ENCODE measurements around the gene CARMIL1.

The CARMIL1 gene

GRCh38 chr6:25446830-25447569 lies 167.8 kb downstream of the CARMIL1 start:
- H3K9me3 ChIP-seq (ENCODE audit: insufficient read depth, low read depth, low read length): peaks cover 12% of the 10 kb centered on the region; the same call in 1 of the 2 replicates
- 0 out of 2 replicates have a peak, but pooled peaks cover 2% of the 10 kb centered on the region for H3F3A ChIP-seq (ENCODE audit: low read depth)
- peaks cover 55% of the 10 kb centered on the region for H3K4me1 ChIP-seq (ENCODE audit: insufficient read depth, low read length, poor library complexity, severe bottlenecking)
- H3K9me2 ChIP-seq (replicated peaks; ENCODE audit: low read depth, low read length): no peaks in the 10 kb centered on the region
- no peak overlapping the region for H3K4me3 ChIP-seq (ENCODE audit: low read length, poor library complexity, severe bottlenecking)
- H3K9ac ChIP-seq (ENCODE audit: low read depth, low read length, poor library complexity, severe bottlenecking): no peak overlapping the region
- H3K27me3 ChIP-seq (ENCODE audit: insufficient read depth, low read length, poor library complexity, severe bottlenecking): no peaks in the 10 kb centered on the region
- H2AFZ ChIP-seq (ENCODE audit: low read length): no peak overlapping the region
- TF ChIP-seq EZH2phosphoT487 (IDR thresholded peaks at IDR 0.05; ENCODE audit: borderline replicate concordance): no peak
- TF ChIP-seq CTCF (conservative IDR thresholded peaks at IDR 0.05; ENCODE audit: low read length): no peak
- no peaks in the 10 kb centered on the region for H4K20me1 ChIP-seq (ENCODE audit: insufficient read depth, low read length, poor library complexity, severe bottlenecking)
- no peak overlapping the region for H3K4me2 ChIP-seq (ENCODE audit: low read depth, low read length, poor library complexity, severe bottlenecking)
- H3K79me2 ChIP-seq (ENCODE audit: insufficient read depth, low read length): no peaks in the 10 kb centered on the region
- H3K36me3 ChIP-seq (ENCODE audit: insufficient read depth, low read length): no peaks in the 10 kb centered on the region

GRCh38 chr6:25447570-25447929 lies 168.4 kb downstream of the CARMIL1 start:
- Histone ChIP-seq H3K36me3 (ENCODE audit: insufficient read depth, low read length) (no peaks in the 10 kb centered on the region), H3K4me3 (ENCODE audit: low read length, poor library complexity, severe bottlenecking) (no peak overlapping the region), H3K9me2 (replicated peaks; ENCODE audit: low read depth, low read length) (no peaks in the 10 kb centered on the region), H3K79me2 (ENCODE audit: insufficient read depth, low read length) (no peaks in the 10 kb centered on the region), H3K4me1 (ENCODE audit: insufficient read depth, low read length, poor library complexity, severe bottlenecking) (peaks cover 55% of the 10 kb centered on the region), H2AFZ (ENCODE audit: low read length) (no peak overlapping the region), H3K9me3 (ENCODE audit: insufficient read depth, low read depth, low read length) (peaks cover 12% of the 10 kb centered on the region; the same call in 1 of the 2 replicates), H3K9ac (ENCODE audit: low read depth, low read length, poor library complexity, severe bottlenecking) (no peak overlapping the region), H3K27me3 (ENCODE audit: insufficient read depth, low read length, poor library complexity, severe bottlenecking) (no peaks in the 10 kb centered on the region), H3K4me2 (ENCODE audit: low read depth, low read length, poor library complexity, severe bottlenecking) (no peak overlapping the region), H3F3A (ENCODE audit: low read depth) (0 out of 2 replicates have a peak, but pooled peaks cover 4% of the 10 kb centered on the region), H4K20me1 (ENCODE audit: insufficient read depth, low read length, poor library complexity, severe bottlenecking) (no peaks in the 10 kb centered on the region)
- TF ChIP-seq EZH2phosphoT487 (IDR thresholded peaks at IDR 0.05; ENCODE audit: borderline replicate concordance): no peak
- TF ChIP-seq CTCF (conservative IDR thresholded peaks at IDR 0.05; ENCODE audit: low read length): no peak

GRCh38 chr6:25448965-25449538 lies 169.9 kb downstream of the CARMIL1 start:
- Histone ChIP-seq H3K27me3 (ENCODE audit: insufficient read depth, low read length, poor library complexity, severe bottlenecking) (no peaks in the 10 kb centered on the region), H2AFZ (ENCODE audit: low read length) (no peak overlapping the region), H3F3A (ENCODE audit: low read depth) (0 out of 2 replicates have a peak, but pooled peaks cover 5% of the 10 kb centered on the region), H3K36me3 (ENCODE audit: insufficient read depth, low read length) (no peaks in the 10 kb centered on the region), H3K79me2 (ENCODE audit: insufficient read depth, low read length) (no peaks in the 10 kb centered on the region), H3K9me2 (replicated peaks; ENCODE audit: low read depth, low read length) (no peaks in the 10 kb centered on the region), H3K9ac (ENCODE audit: low read depth, low read length, poor library complexity, severe bottlenecking) (peak overlapping the region; percentile 31), H3K4me3 (ENCODE audit: low read length, poor library complexity, severe bottlenecking) (no peak overlapping the region), H3K4me2 (ENCODE audit: low read depth, low read length, poor library complexity, severe bottlenecking) (no peak overlapping the region), H3K9me3 (ENCODE audit: insufficient read depth, low read depth, low read length) (peaks cover 12% of the 10 kb centered on the region; the same call in 1 of the 2 replicates), H3K4me1 (ENCODE audit: insufficient read depth, low read length, poor library complexity, severe bottlenecking) (peaks cover 50% of the 10 kb centered on the region), H4K20me1 (ENCODE audit: insufficient read depth, low read length, poor library complexity, severe bottlenecking) (no peaks in the 10 kb centered on the region)
- TF ChIP-seq EZH2phosphoT487 (IDR thresholded peaks at IDR 0.05; ENCODE audit: borderline replicate concordance) (no peak), CTCF (conservative IDR thresholded peaks at IDR 0.05; ENCODE audit: low read length) (no peak)
